ENCODE results near the gene DGKG.

DNA sequence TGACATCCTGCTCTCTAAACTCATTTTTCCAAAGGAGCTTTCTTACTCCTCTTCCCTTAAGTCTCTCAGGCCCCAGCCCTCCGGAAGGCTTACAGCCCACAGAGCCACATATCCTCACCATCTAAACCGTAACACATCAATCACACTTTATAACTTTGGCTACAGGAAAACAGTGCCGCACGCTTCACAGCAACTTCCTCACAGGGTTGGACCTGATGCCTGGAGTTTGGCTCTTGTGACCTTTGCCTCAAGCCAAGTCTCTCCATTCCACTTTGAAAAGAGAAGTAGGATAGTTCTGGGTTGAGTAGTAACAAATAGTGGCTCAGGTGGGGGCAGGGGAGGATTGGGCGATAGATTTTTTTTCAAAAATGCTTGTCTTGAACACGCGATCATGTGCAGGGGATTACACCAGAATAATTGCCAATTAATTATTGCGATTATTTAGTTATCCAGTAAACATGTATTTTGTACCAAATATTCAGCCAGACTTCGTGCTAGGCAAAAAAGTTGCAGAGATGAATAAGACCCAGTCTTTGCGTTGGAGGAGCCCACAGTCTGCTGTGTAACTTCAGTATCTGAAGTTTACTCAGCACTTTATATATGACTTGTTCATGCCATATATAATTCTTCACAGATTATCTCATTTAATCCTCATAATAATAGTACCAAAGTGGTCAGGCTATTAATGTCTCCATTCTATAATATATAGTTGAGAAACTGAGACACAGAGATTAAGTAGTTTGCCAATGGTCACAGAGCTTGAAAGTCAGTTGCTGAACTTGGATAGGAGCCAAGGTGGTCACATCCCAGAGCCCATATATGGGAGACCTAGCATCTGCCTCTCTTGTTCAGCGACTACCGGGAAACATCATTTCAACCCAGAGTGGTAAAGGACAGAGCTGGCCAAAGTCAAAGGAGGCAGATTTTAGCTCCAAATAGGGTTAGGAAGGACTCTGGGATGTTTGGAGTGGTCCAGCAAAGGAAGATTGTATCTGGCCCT lies 250.8 kb downstream of the DGKG start:
- TF ChIP-seq, protein P1, sequence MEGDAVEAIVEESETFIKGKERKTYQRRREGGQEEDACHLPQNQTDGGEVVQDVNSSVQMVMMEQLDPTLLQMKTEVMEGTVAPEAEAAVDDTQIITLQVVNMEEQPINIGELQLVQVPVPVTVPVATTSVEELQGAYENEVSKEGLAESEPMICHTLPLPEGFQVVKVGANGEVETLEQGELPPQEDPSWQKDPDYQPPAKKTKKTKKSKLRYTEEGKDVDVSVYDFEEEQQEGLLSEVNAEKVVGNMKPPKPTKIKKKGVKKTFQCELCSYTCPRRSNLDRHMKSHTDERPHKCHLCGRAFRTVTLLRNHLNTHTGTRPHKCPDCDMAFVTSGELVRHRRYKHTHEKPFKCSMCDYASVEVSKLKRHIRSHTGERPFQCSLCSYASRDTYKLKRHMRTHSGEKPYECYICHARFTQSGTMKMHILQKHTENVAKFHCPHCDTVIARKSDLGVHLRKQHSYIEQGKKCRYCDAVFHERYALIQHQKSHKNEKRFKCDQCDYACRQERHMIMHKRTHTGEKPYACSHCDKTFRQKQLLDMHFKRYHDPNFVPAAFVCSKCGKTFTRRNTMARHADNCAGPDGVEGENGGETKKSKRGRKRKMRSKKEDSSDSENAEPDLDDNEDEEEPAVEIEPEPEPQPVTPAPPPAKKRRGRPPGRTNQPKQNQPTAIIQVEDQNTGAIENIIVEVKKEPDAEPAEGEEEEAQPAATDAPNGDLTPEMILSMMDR (IDR thresholded peaks at IDR 0.05), result no peak
- no peak for TF ChIP-seq EZH2 (IDR thresholded peaks at IDR 0.05)
